Endothelial cell (in vitro differentiated cells): ENCODE measurements around the gene SLC13A2. TPM values are rescaled to one million over a fixed set of nuclear protein-coding genes. Genes with fewer than 3 reads are reported as not detected.

Experiments
- DNase-seq: peaks from one replicate; pipeline ENCODE4 v3.0.0; 2021; ENCODE audit warnings: low spot score
- H3K27ac Mint-ChIP-seq: one replicate; pipeline ENCODE4 v1.8.0; 2021; ENCODE audit warnings: mixed read lengths, inconsistent platforms; ENCODE audit not compliant: unreplicated experiment
- H3K27me3 Mint-ChIP-seq: one replicate; pipeline ENCODE4 v1.8.0; 2021; ENCODE audit warnings: mild to moderate bottlenecking, moderate library complexity, mixed read lengths, inconsistent platforms; ENCODE audit not compliant: unreplicated experiment
- H3K36me3 Mint-ChIP-seq: one replicate; pipeline ENCODE4 v1.8.0; 2021; ENCODE audit warnings: mild to moderate bottlenecking, low read depth, mixed read lengths, inconsistent platforms; ENCODE audit not compliant: unreplicated experiment
- H3K4me1 Mint-ChIP-seq: one replicate; pipeline ENCODE4 v1.8.0; 2021; ENCODE audit warnings: mild to moderate bottlenecking, mixed read lengths, inconsistent platforms; ENCODE audit not compliant: unreplicated experiment
- H3K4me3 Mint-ChIP-seq: one replicate; pipeline ENCODE4 v1.8.0; 2021; ENCODE audit warnings: mild to moderate bottlenecking, mixed read lengths, inconsistent platforms; ENCODE audit not compliant: unreplicated experiment
- H3K9me3 Mint-ChIP-seq: one replicate; pipeline ENCODE4 v1.8.0; 2021; ENCODE audit warnings: mixed read lengths, inconsistent platforms; ENCODE audit not compliant: unreplicated experiment
- total RNA-seq: library from RNA; stranded (reverse); fragmentation: NEBNext Ultra II Directional; extraction: Animal tissue kit (Norgen Biotek cat#: 25700); gene quantifications from one replicate; pipeline ENCODE4 v1.2.1, GENCODE V29; 2021; ENCODE audit not compliant: unreplicated experiment
- TF ChIP-seq, protein P1 (sequence below): fragments of 200-600 bp; sonication (generic); IDR thresholded peaks from one replicate; pipeline ENCODE4 v1.5.0; 2021; ENCODE audit warnings: antibody characterized with exemption; ENCODE audit not compliant: unreplicated experiment

SLC13A2 gene
- total RNA-seq, 1 donor from 2014 or later = not detected

DNA sequence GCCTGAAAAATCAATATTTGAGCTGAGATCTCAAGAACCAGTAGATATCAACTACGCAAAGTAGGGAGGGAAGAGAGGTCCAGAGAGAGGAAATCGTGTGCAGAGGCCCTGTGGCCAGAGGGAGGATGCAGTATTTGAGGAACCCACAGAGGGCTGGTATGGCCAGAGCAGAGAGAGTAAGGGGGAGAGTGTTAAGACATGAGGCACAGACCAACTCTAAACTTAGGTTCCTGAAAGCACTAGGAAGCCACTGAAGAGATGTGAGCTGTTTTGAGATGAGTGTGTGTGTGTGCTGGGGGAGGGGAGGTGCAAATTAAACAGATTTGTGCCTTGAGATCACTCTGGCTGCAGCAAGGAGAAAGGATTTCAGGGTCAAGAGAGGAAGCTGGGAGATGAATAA, 10.9 kb downstream of the SLC13A2 start:
- no peak for DNase-seq
- H3K9me3 Mint-ChIP-seq = no peaks in the 10 kb centered on the region
- H3K4me1 Mint-ChIP-seq = no peaks in the 10 kb centered on the region
- H3K4me3 Mint-ChIP-seq = no peak overlapping the region
- no peak overlapping the region for H3K27ac Mint-ChIP-seq
- TF ChIP-seq, protein P1, sequence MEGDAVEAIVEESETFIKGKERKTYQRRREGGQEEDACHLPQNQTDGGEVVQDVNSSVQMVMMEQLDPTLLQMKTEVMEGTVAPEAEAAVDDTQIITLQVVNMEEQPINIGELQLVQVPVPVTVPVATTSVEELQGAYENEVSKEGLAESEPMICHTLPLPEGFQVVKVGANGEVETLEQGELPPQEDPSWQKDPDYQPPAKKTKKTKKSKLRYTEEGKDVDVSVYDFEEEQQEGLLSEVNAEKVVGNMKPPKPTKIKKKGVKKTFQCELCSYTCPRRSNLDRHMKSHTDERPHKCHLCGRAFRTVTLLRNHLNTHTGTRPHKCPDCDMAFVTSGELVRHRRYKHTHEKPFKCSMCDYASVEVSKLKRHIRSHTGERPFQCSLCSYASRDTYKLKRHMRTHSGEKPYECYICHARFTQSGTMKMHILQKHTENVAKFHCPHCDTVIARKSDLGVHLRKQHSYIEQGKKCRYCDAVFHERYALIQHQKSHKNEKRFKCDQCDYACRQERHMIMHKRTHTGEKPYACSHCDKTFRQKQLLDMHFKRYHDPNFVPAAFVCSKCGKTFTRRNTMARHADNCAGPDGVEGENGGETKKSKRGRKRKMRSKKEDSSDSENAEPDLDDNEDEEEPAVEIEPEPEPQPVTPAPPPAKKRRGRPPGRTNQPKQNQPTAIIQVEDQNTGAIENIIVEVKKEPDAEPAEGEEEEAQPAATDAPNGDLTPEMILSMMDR = no peak
- peaks cover 17% of the 10 kb centered on the region for H3K27me3 Mint-ChIP-seq
- no peaks in the 10 kb centered on the region for H3K36me3 Mint-ChIP-seq

DNA sequence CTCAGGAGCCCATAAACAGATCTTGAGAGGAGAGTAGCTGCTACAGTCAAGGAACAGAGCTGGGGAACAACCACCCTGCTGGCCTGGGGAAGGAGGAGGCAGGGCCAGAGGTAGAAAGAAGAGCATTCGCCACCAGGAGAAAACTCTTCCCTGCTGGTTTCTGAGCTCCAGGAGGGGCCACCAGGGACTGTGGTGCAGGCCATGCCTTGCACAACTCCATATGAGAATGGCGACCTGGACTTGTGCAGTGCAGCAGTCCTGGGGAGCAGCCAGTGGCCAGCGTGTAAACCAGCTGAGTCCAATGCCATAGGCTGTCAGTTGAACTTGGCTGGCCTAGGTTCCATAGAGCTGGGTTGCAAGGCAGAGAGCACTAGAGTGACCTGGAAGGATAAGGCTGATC, 11.6 kb downstream of the SLC13A2 start:
- Mint-ChIP-seq H3K4me3 (no peak overlapping the region), H3K4me1 (no peaks in the 10 kb centered on the region), H3K27me3 (peaks cover 17% of the 10 kb centered on the region), H3K27ac (no peak overlapping the region), H3K9me3 (no peaks in the 10 kb centered on the region), H3K36me3 (no peaks in the 10 kb centered on the region)
- no peak for DNase-seq
- TF ChIP-seq, protein P1 = no peak

DNA sequence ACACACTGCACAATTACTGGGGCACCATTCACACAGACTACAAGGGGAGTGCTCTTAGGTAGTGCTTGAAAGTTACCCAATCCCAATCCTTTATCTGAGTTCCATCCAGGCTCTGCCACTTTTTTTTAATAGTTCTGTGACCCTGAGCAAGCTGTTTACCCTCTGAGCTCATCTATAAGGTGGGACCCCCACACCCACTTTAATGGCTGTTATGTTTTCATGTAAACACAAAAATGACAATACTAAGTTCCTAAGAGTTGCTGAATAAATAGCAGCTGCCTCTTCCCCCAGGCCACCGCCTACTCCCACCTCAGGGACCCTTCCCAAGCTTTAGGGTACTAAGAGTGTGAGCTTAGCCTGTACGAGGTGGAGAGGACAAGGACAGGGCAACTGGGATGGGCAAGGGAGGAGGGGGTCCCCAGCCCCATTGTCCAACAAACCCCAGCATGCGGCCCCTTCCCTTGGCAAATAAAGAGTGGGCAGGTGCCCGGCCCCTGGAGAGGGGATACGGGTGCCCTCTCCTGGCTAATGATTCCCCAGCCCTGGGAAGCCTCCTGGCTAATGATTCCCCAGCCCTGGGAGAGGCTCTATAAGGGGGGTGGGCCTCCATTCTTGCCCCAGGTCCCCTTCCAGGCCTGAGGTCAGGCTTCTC, 14.6 kb downstream of the SLC13A2 start:
- peaks cover 12% of the 10 kb centered on the region for H3K27me3 Mint-ChIP-seq
- no peak overlapping the region for H3K27ac Mint-ChIP-seq
- no peak for DNase-seq
- H3K36me3 Mint-ChIP-seq = peaks cover 5% of the 10 kb centered on the region
- TF ChIP-seq, protein P1 = no peak
- H3K4me1 Mint-ChIP-seq = peaks cover 5% of the 10 kb centered on the region
- no peaks in the 10 kb centered on the region for H3K9me3 Mint-ChIP-seq
- H3K4me3 Mint-ChIP-seq = no peak overlapping the region

DNA sequence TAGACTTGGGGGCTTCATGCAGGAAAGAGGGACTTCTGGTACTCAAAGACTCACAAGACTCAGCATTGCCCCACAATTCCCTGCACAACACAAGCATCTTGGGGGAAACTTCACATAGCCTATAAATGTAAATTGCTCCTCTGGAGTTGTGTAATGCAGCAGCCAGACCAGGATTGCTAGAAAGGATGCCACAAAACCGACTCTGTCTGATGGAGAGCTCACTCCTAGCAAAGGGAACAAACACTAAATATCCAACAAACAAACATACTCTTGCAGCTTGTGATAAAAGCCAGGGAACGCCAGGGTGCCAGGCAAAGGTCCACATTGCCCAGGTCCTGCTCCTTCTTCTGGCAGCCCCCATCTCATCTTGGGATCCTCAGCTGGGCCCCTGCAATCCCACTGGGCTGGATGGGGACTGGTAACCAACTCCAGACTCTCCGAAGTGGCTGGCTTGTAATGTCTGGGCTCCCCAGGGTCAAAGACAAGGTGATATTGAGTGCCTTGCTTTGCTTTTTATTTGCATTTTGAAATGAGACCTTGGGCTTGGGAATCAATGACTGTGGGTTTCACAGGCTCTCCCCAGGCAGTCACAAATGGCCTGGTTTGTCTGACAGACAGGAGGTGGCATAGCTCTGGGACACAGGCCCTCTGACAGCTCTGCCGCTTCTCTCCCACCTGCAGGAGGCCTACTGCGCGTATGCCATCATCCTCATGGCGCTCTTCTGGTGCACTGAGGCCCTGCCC, 15.3 kb downstream of the SLC13A2 start:
- no peak for DNase-seq
- Mint-ChIP-seq H3K4me1 (peaks cover 6% of the 10 kb centered on the region), H3K9me3 (no peaks in the 10 kb centered on the region), H3K4me3 (no peak overlapping the region), H3K27ac (no peak overlapping the region), H3K36me3 (peaks cover 5% of the 10 kb centered on the region), H3K27me3 (peaks cover 13% of the 10 kb centered on the region)
- TF ChIP-seq, protein P1 = no peak

DNA sequence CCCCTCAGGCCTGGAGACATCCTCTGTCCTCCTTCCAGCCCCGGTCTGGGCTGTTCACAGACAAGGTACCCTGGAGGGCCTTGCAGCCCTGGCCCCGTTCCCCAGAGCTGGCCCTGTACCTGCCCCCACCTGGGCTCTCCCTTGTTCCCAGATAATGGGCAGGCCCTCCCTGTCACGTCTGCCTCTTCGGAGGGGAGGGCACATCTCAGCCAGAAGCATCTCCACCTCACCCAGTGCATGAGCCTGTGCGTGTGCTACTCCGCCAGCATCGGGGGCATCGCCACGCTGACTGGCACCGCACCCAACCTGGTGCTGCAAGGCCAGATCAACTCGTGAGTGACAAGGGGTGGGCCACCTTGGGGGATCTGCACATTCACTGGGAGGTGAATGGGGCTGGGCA, 17.8 kb downstream of the SLC13A2 start:
- no peak for DNase-seq
- Mint-ChIP-seq H3K27ac (no peak overlapping the region), H3K4me3 (no peak overlapping the region), H3K27me3 (peaks cover 6% of the 10 kb centered on the region), H3K9me3 (no peaks in the 10 kb centered on the region), H3K4me1 (peaks cover 6% of the 10 kb centered on the region), H3K36me3 (peaks cover 5% of the 10 kb centered on the region)
- TF ChIP-seq, protein P1 = no peak
